ENCODE data around the gene HEPHL1.
"Not testable (repeated sequence)": the region's sequence is repeated elsewhere in the genome, so short reads cannot be mapped to it uniquely, and the experiment has no call there.

The HEPHL1 gene

DNA sequence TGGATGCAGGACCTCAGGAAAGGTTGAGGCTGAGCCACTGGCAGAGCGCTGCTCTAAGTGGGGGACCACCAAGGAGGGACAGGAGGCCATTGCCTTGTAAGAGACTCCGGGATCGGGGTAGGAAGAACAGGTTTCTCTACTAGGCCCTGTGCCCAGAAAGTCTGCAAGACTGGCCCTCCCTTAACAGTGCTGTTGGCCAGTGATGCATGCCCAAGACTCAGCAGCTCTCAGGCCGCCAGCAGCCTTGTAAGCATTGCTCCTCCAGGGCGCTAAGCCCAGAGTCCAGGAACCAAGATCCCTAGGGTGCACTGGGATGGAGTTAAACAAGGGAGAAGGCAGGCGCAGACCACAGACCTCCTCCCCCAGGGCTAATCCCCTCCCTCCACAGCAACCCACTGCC is 68.2 kb downstream of the HEPHL1 start:
- no peak for DNase-seq

- DNase-seq, result no peak
These were observed 69.2 kb downstream of the HEPHL1 start for GRCh38 chr11:94090401-94090800.

DNA sequence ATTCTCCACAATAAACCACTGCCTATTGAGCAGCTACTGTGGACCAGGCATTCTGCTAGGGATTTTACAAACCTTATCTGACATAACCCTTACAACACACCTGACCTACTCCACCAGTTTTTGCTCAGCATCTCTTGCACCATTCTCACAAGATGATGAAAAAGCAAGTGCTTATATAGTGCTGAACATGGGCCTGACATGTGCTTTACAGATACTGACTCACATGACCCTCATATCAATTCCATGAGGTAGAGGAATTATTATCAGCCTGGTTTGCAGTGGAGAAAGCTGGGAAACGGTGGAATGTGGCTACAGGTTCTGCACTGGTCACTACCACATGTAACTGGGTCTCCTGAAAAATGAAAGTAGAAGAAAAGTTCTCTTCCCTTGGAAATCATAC is 69.9 kb downstream of the HEPHL1 start:
- DNase-seq, result no peak

- DNase-seq, result no peak
These were observed 79.1 kb downstream of the HEPHL1 start for GRCh38 chr11:94100253-94100652.

GRCh38 chr11:94103471-94103870 is 82.3 kb downstream of the HEPHL1 start:
- DNase-seq, result no peak

DNA sequence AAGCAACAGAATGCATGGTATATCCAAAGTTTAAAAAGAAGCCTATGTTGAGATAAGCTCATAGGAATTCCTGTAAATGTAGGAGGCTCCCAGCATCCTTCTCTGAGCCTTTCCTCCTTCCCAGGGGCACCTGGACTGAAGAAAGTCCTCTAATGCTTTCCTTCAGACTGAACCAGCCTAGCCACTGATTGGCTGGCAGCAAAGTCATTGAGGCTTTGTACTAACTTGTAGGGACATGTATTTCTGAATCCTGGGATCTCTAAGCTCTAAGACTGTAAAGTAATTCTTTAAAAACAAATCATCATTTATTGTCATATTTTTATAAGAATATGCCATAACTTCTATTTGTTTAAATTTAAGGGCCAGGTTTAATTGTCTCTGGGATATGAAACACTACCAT is 83.6 kb downstream of the HEPHL1 start:
- no peak for DNase-seq

DNA sequence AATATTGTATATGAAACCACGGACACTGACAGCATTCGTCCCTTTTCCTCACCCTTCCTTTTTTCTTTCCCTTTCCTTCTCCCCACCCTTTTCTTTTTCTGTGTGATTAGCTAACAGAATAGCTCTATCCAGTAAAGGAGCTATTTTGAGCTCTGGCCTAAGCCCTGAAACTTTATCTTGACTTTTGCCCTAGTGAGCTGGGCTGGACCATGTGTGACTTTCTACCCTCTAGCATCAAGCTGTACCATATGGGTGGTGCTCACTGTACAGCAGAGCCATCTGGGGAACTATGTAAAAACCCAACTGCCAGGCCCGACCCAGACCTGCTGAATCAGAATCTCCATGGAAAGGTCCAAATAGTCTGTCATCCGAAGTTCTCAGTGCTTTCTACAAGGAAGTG is 85.6 kb downstream of the HEPHL1 start:
- DNase-seq, result no peak

- no peak for DNase-seq
These were observed 86.2 kb downstream of the HEPHL1 start for GRCh38 chr11:94107363-94107762.

DNA sequence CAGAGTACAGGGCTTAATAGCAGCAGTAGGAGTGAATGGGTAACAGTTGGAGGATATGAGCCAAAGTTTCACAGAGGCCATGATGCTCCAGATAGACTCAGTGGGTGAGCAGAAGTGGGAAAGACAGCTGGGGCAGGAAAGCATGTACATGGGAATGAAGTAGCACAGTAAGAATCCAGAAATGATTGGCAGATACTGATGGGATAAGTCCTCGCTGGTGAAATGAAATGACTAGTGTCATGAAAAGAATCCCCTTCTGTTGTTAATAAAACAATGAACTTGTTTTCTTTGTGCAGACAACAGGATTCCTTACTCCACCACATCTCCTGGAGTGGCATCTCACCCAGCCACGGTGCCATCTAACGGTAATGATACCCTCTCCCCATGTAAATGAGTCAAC is 90.1 kb downstream of the HEPHL1 start:
- DNase-seq, result no peak

DNA sequence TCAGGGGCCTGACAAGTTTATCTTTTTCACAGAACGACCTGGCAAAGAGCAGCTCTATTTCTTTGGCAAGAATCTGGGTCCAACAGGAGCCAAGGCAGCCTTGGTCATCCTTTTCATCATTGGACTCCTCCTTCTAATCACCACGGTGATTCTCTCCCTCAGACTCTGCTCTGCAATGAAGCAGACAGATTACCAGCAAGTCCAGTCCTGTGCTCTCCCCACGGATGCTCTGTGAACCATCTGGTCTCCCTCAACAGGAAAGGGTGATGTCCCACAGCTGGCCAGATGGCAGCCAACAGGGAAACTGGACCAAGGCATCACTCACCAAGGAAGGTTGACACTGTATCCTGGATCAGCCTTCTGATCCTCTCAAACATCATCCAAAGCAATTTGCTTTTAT is 90.5 kb downstream of the HEPHL1 start:
- DNase-seq, result no peak

GRCh38 chr11:94112206-94112953 is 91.2 kb downstream of the HEPHL1 start:
- DNase-seq, result no peak

DNA sequence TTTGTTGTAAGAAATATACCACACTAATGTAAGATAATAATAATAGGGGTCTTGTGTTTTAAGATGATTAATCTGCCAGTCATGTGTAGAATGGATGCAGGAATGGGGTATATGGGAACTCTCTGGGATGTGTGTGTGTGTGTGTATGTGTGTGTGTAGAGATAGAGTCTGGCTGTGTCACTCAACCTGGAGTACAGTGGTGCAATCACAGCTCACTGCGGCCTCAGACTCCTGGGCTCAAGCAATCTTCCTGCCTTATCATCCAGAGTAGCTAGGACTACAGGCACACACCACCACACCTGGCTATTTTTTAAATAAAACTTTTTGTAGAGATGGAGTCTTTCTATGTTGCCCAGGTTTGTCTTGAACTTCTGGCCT is 96.0 kb downstream of the HEPHL1 start:
- no peak for DNase-seq

DNA sequence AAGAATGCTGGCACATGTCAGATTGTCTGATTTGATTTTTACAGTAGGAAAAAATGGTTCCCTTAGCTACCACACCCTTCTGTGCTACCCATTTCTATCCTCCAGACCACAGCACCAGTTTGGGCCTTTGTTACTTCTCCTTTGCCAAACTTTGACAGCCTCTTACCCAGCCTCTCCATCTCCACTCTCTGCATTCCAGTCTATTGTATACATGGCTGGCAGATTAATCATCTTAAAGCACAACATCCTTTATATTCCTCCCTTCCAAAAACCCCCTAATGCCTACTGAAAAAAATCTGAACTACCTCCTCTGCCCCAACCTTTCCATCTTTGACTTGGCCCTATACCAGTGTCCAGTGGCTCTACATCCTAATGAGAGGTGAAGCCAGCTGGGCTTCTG is 96.7 kb downstream of the HEPHL1 start:
- no peak for DNase-seq

DNA sequence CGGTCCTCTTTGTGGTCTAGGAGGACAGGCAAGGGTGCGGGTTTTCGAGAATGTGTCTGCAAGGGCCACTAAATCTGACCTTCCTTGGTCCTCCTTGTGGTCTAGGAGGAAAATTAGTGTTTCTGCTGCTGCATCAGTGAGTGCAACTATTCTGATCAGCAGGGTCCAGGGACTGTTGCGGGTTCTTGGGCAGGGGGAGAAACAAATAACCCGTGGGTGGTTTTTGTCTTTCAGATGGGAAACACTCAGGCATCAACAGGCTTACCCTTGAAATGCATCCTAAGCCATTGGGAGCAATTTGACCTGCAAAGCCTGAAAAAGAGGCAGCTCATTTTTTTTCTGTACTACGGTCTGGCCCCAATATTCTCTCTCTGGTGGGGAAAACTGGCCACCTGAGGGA is 98.5 kb downstream of the HEPHL1 start:
- DNase-seq, result not testable (repeated sequence)

GRCh38 chr11:94120516-94120915 is 99.4 kb downstream of the HEPHL1 start:
- not testable (repeated sequence) for DNase-seq

DNA sequence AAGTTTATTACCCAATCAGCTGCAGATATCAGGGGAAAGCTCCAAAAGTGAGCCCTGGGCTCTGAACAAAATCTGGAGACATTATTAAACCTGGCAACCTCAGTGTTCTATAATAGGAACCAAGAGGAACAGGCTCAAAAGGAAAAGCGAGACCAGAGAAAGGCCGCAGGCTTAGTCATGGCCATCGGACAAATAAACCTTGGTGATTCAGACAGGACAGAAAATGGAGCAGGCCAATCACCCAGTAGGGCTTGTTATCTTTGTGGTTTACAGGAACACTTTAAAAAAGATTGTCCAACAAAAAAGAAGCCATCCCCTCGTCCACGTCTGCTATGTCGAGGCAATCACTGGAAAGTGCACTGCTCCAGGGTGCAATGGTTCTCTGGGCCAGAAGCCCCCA is 99.8 kb downstream of the HEPHL1 start:
- DNase-seq, result no peak

DNA sequence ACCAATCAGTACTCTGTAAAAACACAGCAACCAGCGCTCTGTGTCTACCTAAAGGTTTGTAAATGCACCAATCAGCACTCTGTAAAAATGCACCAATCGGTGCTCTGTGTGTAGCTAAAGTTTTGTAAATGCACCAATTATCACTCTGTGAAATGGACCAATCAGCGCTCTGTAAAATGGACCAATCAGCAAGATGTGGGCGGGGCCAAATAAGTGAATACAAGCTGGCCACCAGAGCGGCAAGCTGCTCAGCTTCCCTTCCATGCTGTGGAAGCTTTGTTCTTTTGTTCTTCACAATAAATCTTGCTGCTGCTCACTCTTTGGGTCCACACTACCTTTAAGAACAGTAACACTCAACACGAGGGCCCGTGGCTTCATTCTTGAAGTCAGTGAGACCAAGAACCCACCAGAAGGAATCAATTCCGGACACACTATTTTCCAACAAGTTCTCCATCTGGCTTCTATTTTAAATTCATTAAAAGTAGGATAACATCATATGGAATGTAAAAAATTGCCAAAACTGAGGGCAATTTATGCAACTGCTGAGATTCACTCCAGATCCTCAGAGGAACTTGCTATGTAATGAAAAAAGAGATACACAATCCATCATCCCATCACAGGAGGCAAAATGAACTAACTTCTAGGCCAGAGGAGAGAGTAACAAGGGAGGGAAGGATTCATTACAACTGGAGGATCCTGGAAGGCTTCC is 104.4 kb downstream of the HEPHL1 start:
- DNase-seq, result no peak

DNA sequence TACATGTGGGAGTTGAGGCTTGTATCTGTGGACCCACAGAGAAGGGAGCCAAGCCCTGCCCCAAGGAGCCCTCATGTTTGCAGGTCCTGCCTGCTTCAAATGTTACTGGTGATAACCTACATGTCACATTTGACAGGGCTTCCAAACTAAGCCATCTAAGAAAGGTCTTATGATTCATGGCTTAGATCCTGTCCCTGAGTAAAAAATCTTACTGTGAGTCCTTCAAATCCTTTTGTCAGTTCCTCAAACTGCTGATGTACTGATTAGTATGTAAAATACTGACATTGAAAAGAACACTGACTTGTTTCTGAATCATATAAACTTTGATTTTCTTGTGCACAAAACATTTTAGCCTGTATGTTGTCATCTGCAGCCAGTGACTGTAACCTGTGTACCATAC is 106.5 kb downstream of the HEPHL1 start:
- DNase-seq, result no peak

DNA sequence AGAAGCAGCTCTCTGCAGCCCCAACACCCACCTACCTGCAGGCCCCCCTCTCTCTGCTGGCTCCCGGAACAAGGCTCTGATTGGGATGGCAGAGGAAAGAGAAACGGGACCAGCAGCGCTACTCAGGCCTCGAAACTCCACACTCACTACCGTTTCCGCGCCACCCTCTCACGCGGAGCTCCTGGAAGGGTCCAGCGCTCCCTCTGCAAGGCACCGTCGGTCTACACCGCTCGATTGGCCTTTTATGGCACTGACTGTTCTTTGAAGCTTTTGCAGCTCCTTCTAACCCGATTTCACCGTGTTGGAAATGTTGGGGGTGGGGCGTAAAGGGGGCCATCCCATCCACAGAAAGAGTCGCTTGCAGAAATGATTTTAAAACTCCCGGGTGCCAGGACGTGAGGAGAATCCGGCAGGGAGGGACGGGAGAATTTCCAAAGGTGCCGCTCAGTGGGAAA is 107.2 kb downstream of the HEPHL1 start:
- DNase-seq, result no peak

DNA sequence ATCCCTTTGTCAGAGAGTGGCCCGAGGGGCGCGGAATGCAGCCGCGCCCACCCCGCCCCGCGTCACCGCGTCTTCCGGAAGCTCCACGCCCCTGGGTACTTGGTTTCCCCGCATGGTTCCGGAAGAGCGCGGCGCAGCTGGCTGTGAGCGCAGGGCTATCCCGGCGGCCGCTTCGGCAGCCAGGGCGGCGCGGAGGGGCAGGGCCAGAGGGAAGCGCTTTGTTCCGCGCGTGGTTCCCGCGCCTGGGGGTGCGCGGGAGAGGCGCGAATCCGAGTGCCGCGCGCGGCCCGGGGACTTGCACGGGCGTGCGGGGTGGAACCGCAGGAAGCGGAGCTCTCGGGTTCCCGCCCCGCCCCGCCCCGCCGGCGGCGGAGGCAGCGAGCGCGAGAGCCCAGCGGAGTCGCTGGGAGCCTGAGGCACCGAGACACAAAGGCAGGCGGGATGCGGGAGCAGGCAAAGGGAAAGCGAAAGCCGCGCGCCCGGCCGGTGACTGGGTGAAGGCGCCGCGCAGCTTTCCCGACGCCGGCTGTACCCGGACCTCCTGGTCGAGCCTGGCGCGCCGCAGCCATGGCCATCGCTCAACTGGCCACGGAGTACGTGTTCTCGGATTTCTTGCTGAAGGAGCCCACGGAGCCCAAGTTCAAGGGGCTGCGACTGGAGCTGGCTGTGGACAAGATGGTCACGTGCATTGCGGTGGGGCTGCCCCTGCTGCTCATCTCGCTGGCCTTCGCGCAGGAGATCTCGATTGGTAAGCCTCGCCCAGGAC is 107.8 kb downstream of the HEPHL1 start, which contains the start of gene PANX1:
TSS of gene PANX1 (plus strand) at position 96 of the 766 bp plus-strand sequence. CDS start at position 568, 472 bp downstream.
- peak; percentile 73 to 82 for DNase-seq

DNA sequence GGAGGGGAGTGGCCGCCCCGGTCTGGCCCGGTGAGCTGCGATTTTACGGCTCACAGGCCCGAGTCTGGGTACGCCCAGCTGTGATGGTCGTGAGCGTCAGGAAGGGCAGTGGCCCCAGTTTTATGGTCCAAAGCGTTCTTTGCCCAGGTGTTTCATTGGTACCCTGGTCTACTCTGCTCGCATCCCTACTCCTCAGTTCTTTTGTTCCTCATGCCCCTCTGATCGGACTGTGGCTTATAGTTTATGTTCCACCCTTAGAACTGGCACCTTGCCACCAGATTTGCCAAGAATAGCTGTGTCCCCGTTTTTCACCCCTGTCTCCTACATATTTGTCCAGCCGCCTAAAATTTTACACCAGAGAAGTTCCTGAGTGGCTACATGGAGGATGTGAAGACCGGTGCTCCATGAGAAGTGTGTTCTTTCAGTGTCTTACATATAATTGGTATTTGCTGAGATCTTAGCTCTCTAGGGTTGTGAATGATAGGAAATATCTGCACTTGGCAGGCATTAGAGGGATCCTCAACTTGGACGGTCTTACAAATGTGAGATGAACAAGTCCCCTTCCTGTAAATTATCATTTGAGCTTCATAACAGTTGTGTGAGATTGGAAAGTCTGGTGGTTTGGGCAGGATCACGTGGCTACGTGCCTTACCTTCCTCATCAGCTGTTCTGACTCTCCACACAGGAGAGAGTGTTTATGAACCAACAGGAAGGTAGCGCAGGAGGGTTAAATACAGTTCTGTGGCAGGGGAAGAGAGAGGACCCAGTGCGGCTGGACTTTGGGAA is 108.6 kb downstream of the HEPHL1 start:
- peak in 1 of 2 donors; percentile 38 for DNase-seq

DNA sequence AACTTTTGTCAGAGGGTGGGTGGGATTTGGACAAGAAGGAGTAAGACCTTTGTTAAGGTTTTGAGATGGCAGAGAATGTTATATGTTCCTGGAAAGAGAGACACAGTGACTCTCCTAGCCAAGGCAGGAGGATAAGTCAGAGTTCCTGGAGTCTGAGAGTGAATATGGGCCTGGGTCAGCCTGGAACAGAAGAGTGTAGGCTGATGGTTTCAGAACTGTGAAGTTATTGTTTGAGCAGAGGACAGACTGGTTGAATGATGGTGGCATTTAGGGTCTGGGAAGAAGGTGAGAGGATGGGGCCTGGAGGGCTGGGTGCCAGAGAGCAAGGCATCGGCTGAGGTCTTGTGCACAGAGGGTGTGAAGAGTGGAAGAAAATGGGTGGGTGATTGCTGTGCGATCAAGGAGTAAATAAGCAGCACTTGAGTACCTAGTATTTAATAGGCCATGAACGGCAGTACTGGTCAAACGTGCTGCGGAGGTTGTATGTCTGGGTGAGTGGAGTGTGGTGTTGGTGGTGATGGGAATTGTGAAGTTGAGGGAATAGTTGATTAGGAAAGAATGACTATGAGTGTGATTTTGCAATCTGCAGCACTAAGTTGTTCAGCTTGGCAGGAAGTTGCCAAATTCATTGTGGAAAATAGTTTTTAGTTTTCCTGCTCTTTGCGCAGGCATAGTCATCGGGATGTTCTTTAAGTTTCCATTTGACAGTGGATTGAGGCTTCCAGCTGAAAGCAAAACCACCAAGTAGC is 109.3 kb downstream of the HEPHL1 start:
- DNase-seq, result no peak
